Common myeloid progenitor, CD34-positive (primary cell): ENCODE data around the gene ZMIZ2.
"Not testable (repeated sequence)": the region's sequence is repeated elsewhere in the genome, so short reads cannot be mapped to it uniquely, and the experiment has no call there.

ENCODE experiments used
- CTCF ChIA-PET: fragments of 350-600 bp; sonication (Branson Sonifier 250); formaldehyde crosslinking; loops from one replicate; lab custom pipeline; 2021; ENCODE audit warnings: antibody characterized with exemption; lab: Charles Lee
- POLR2A ChIA-PET: fragments of 350-600 bp; sonication (Branson Sonifier 250); formaldehyde crosslinking; loops from one replicate; lab custom pipeline; 2021; ENCODE audit warnings: antibody characterized with exemption; lab: Charles Lee
- DNase-seq, 3 donors: peaks; one replicate each; pipeline versions ENCODE4 v3.0.0 to v3.0.0-alpha.2; 2013
- H3K27ac ChIP-seq, 2 experiments: 1 replicate in 1 of 2; 2 replicates in 1 of 2; pipeline ENCODE4 v1.7.0; 2013; ENCODE audit warnings: inconsistent platforms in 2 of 2, low read length in 2 of 2, mild to moderate bottlenecking in 2 of 2, low read depth in 1 of 2, moderate library complexity in 1 of 2; ENCODE audit not compliant: severe bottlenecking in 2 of 2, insufficient read depth in 1 of 2, poor library complexity in 1 of 2
- H3K27me3 ChIP-seq, 5 experiments: replicated peaks in 2 of 5; 1 replicate in 3 of 5; 2 replicates in 2 of 5; pipeline versions ENCODE4 v1.6.1 to v1.7.0; 2013; ENCODE audit warnings: low read length in 4 of 5, mild to moderate bottlenecking in 2 of 5, moderate library complexity in 2 of 5, inconsistent platforms in 1 of 5; ENCODE audit not compliant: insufficient read depth in 5 of 5, control insufficient read depth in 4 of 5
- H3K36me3 ChIP-seq, 4 experiments: 1 replicate in 2 of 4; 2 replicates in 2 of 4; pipeline versions ENCODE4 v1.6.1 to v1.7.0; 2013; ENCODE audit warnings: low read length in 3 of 4, control low read depth in 1 of 4, mild to moderate bottlenecking in 1 of 4; ENCODE audit not compliant: control insufficient read depth in 4 of 4, insufficient read depth in 4 of 4
- H3K4me1 ChIP-seq, 4 experiments: 1 replicate in 3 of 4; 2 replicates in 1 of 4; pipeline versions ENCODE4 v1.6.1 to v1.7.1; 2013; ENCODE audit warnings: low read length in 3 of 4, mild to moderate bottlenecking in 3 of 4, control low read depth in 1 of 4, inconsistent platforms in 1 of 4, moderate library complexity in 1 of 4; ENCODE audit not compliant: control insufficient read depth in 4 of 4, insufficient read depth in 4 of 4; ENCODE audit errors: control extremely low read depth in 1 of 4
- H3K4me3 ChIP-seq, 7 experiments: 1 replicate in 4 of 7; 2 replicates in 3 of 7; pipeline versions ENCODE4 v1.5.1 to v1.7.0; 2013; ENCODE audit warnings: mild to moderate bottlenecking in 7 of 7, low read length in 6 of 7, moderate library complexity in 6 of 7, inconsistent platforms in 2 of 7, low read depth in 2 of 7, control low read depth in 1 of 7; ENCODE audit not compliant: insufficient read depth in 4 of 7, control insufficient read depth in 1 of 7; ENCODE audit errors: extremely low read depth in 1 of 7
- H3K9me3 ChIP-seq, 5 experiments: 1 replicate in 4 of 5; 2 replicates in 1 of 5; pipeline versions ENCODE4 v1.6.1 to v1.7.1; 2013; ENCODE audit warnings: low read length in 4 of 5, mild to moderate bottlenecking in 2 of 5, inconsistent platforms in 1 of 5, low read depth in 1 of 5, moderate library complexity in 1 of 5; ENCODE audit not compliant: control insufficient read depth in 4 of 5, insufficient read depth in 2 of 5; ENCODE audit errors: control extremely low read depth in 1 of 5
- WGBS: methylation state at CpG from one replicate; pipeline ENCODE4 v1.1.5; 2013; ENCODE audit not compliant: insufficient coverage; 5-methylcytosine and 5-hydroxymethylcytosine counted together

Gene ZMIZ2

DNA sequence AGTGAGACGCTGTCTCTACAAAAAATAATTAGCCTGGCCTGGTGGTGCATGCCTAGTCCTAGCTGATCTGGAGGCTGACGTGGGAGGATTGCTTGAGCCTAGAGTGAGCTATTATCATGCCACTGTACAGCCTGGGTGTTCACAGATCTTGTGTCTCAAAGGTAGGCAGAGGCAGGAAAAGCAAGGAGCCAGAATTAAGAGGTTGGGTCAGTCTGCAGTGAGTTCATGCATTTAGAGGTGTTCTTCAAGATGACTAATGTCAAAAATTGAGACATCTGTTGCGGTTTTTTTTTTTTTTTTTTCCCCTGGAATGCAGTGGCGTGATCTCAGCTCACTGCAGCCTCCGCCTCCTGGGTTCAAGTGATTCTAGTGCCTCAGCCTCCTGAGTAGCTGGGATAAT, 53.2 kb downstream of the ZMIZ2 start:
- Histone ChIP-seq H3K9me3 (no peaks in the 10 kb centered on the region), H3K4me3 (no peak overlapping the region), H3K36me3 (peaks cover 16 to 56% (median 40%) of the 10 kb centered on the region in 4 experiments), H3K27me3 (no peaks in the 10 kb centered on the region), H3K27ac (no peak overlapping the region), H3K4me1 (peaks cover 8 to 23% (median 21%) of the 10 kb centered on the region in 4 experiments)
- CTCF ChIA-PET = interaction anchor here (1.0 to 1.4 kb wide), 2 partner anchors 21 to 22 kb away, joined by 3 to 4 read pairs; no protein-coding TSS in a partner anchor
- no peak for DNase-seq
- POLR2A ChIA-PET = interaction anchor here (0.6 kb wide), 1 partner anchor 109 kb away, joined by 3 read pairs; no protein-coding TSS in a partner anchor
- WGBS = 100% methylated on average over 3 of the region's 5 CpGs

DNA sequence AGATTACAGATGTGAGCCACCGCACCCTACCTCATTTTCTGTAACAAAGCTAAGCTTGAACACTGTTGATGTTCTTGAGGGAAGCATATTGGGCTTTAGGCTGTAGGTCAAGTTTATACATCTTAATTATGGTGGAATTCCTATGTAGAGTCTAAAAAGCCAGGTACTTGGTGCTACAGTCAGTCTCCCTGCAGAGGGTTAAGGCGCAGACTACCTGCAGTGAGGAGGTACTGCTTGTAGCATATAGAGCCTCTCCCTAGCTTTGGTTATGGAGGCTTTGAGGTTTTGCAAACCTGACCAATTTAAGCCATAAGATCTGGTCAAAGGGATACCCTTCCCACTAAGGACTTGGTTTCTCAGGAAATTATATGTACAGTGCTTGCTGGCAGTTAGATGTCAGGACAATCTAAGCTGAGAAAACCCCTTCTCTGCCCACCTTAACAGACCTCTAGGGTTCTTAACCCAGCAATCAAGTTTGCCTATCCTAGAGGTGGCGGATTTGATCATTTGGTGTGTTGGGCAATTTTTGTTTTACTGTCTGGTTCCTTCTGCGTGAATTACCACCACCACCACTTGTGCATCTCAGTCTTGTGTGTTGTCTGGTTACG, 53.9 kb downstream of the ZMIZ2 start:
- Histone ChIP-seq H3K36me3 (peaks cover 16 to 54% (median 40%) of the 10 kb centered on the region in 4 experiments), H3K27ac (no peak overlapping the region), H3K4me1 (peaks cover 8 to 23% (median 19%) of the 10 kb centered on the region in 4 experiments), H3K4me3 (no peak overlapping the region), H3K27me3 (no peaks in the 10 kb centered on the region), H3K9me3 (no peaks in the 10 kb centered on the region)
- 100% methylated on average over 3 of the region's 5 CpGs for WGBS
- CTCF ChIA-PET = interaction anchor here (1.4 to 1.8 kb wide), 2 partner anchors 22 to 44 kb away, joined by 3 to 4 read pairs; no protein-coding TSS in a partner anchor
- no peak for DNase-seq
- POLR2A ChIA-PET = no interaction called here

GRCh38 chr7:44803828-44804519, 55.3 kb downstream of the ZMIZ2 start:
- H3K27me3 ChIP-seq, POLR2A ChIA-PET, H3K27ac ChIP-seq, H3K9me3 ChIP-seq, DNase-seq, H3K4me3 ChIP-seq: not testable (repeated sequence)
- WGBS = 87% methylated on average over 4 of the region's 10 CpGs
- peaks cover 13 to 46% (median 35%) of the 10 kb centered on the region in 4 experiments for H3K36me3 ChIP-seq
- peaks cover 0 to 10% (median 5%) of the 10 kb centered on the region in 4 experiments for H3K4me1 ChIP-seq
- CTCF ChIA-PET = interaction anchor here (1.1 to 1.8 kb wide), 2 partner anchors 23 to 42 kb away, joined by 3 to 4 read pairs; no protein-coding TSS in a partner anchor

DNA sequence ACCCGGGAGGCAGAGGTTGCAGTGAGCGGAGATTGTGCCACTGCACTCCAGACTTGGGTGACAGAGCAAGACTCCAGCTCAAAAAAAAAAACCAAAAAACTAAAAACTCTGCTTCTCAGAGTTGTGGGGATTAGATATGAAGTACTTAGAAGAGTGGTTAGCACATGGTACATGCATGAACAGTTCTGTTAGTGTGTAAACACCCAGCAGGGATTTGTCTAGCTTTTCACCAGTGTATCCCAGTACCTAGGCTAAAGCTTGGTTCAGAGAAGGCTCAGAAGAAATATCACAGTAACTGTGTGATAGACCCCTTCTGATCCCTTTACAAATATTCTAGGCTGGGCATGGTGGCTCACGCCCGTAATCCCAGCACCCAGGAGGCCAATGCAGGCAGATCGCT, 57.3 kb downstream of the ZMIZ2 start:
- 100% methylated on average over 5 of the region's 5 CpGs for WGBS
- CTCF ChIA-PET = interaction anchor here (1.1 to 1.6 kb wide), 3 partner anchors 19 to 38 kb away, joined by 3 read pairs; no protein-coding TSS in a partner anchor
- Histone ChIP-seq H3K4me1 (no peaks in the 10 kb centered on the region), H3K36me3 (peaks cover 11 to 31% (median 21%) of the 10 kb centered on the region in 4 experiments), H3K9me3 (no peaks in the 10 kb centered on the region), H3K4me3 (no peak overlapping the region), H3K27ac (no peak overlapping the region), H3K27me3 (no peaks in the 10 kb centered on the region)
- no peak for DNase-seq
- POLR2A ChIA-PET = no interaction called here

GRCh38 chr7:44808914-44809393, 60.3 kb downstream of the ZMIZ2 start:
- CTCF ChIA-PET = interaction anchor here (2.0 kb wide), 1 partner anchor 10 kb away, joined by 5 read pairs; no protein-coding TSS in a partner anchor
- H3K4me3 ChIP-seq = no peak overlapping the region
- no peaks in the 10 kb centered on the region for H3K4me1 ChIP-seq
- POLR2A ChIA-PET = no interaction called here
- DNase-seq = no peak
- no peaks in the 10 kb centered on the region for H3K27me3 ChIP-seq
- H3K27ac ChIP-seq = no peak overlapping the region
- H3K9me3 ChIP-seq = no peaks in the 10 kb centered on the region
- WGBS = 100% methylated on average over 3 of the region's 4 CpGs
- peaks cover 0 to 5% (median 0%) of the 10 kb centered on the region in 4 experiments for H3K36me3 ChIP-seq

- Histone ChIP-seq H3K4me1 (no peaks in the 10 kb centered on the region), H3K27me3 (no peaks in the 10 kb centered on the region), H3K27ac (no peak overlapping the region), H3K4me3 (no peak overlapping the region), H3K9me3 (no peaks in the 10 kb centered on the region), H3K36me3 (no peaks in the 10 kb centered on the region)
- POLR2A ChIA-PET = no interaction called here
- DNase-seq = no peak
- CTCF ChIA-PET = interaction anchor here (0.8 to 1.8 kb wide), 5 partner anchors 12 to 37 kb away, joined by 3 to 7 read pairs (median 4); partner anchors contain the start of gene H2AZ2
Observed at GRCh38 chr7:44811093-44811492, 62.4 kb downstream of the ZMIZ2 start.
